OCI-LY7 (cell line): Measurements from ENCODE around the gene TNFRSF8. TPM values are rescaled to one million over a fixed set of nuclear protein-coding genes. Genes with fewer than 3 reads are reported as not detected.

ENCODE experiments used
- BruUV-seq: library from RNA; stranded (reverse); fragments of 400-500 nt; replicated peaks from 2 replicates; lab custom pipeline; 2021; lab: Mats Ljungman, UMichigan
- CTCF ChIA-PET: fragments of 300-600 bp; sonication (Branson Sonifier 250); formaldehyde crosslinking; loops from one replicate; lab custom pipeline; 2022; ENCODE audit warnings: antibody characterized with exemption; ENCODE audit not compliant: unreplicated experiment; lab: Charles Lee
- POLR2A ChIA-PET: fragments of 300-600 bp; sonication (Branson Sonifier 250); formaldehyde crosslinking; loops from one replicate; lab custom pipeline; 2022; ENCODE audit warnings: antibody characterized with exemption; lab: Charles Lee
- DNase-seq: peaks from one replicate; pipeline ENCODE4 v3.0.0-alpha.2; 2015; ENCODE audit warnings: low spot score
- H2AFZ ChIP-seq: fragments of 200-600 bp; sonication (generic), shearing (Covaris generic); 2 replicates; pipeline ENCODE4 v1.6.1; 2014; ENCODE audit warnings: mild to moderate bottlenecking, antibody characterized with exemption, low read length, moderate library complexity
- H3K27ac ChIP-seq: fragments of 200-600 bp; sonication (generic); 2 replicates; pipeline ENCODE4 v1.5.1; 2014; ENCODE audit warnings: mixed run types, low read depth, mild to moderate bottlenecking, moderate library complexity, low read length, inconsistent platforms; ENCODE audit not compliant: poor library complexity, severe bottlenecking
- H3K36me3 ChIP-seq: fragments of 200-600 bp; sonication (generic); 2 replicates; pipeline ENCODE4 v1.6.1; 2014; ENCODE audit warnings: mild to moderate bottlenecking, antibody characterized with exemption, low read length, moderate library complexity, mixed read lengths; ENCODE audit not compliant: insufficient read depth
- H3K4me1 ChIP-seq: fragments of 200-600 bp; sonication (generic); 2 replicates; pipeline ENCODE4 v1.5.1; 2014; ENCODE audit warnings: mild to moderate bottlenecking, low read length; ENCODE audit not compliant: insufficient read depth, poor library complexity, severe bottlenecking
- H3K4me2 ChIP-seq: fragments of 200-600 bp; sonication (generic); 2 replicates; pipeline ENCODE4 v1.6.1; 2014; ENCODE audit warnings: mild to moderate bottlenecking, low read length
- H3K4me3 ChIP-seq: fragments of 200-600 bp; sonication (generic); 2 replicates; pipeline ENCODE4 v1.5.1; 2014; ENCODE audit warnings: mild to moderate bottlenecking, low read depth, low read length; ENCODE audit not compliant: poor library complexity, severe bottlenecking
- H3K79me2 ChIP-seq: fragments of 200-600 bp; sonication (generic); 2 replicates; pipeline ENCODE4 v1.6.1; 2016; ENCODE audit warnings: low read depth, mild to moderate bottlenecking, low read length, moderate library complexity, mixed read lengths; ENCODE audit not compliant: insufficient read depth
- H3K9me2 ChIP-seq: fragments of 200-600 bp; sonication (generic); 2 replicates; pipeline ENCODE4 v1.6.1; 2016; ENCODE audit warnings: mild to moderate bottlenecking, low read length, mixed read lengths; ENCODE audit not compliant: insufficient read depth
- H3K9me3 ChIP-seq: fragments of 200-600 bp; sonication (generic); 2 replicates; pipeline ENCODE4 v1.6.1; 2014; ENCODE audit warnings: mild to moderate bottlenecking, mixed run types, low read length, mixed read lengths
- H4K20me1 ChIP-seq: fragments of 200-600 bp; sonication (generic); 2 replicates; pipeline ENCODE4 v1.6.1; 2014; ENCODE audit warnings: mild to moderate bottlenecking, antibody characterized with exemption, low read length, moderate library complexity, mixed read lengths; ENCODE audit not compliant: insufficient read depth
- CTCF ChIP-seq: fragments of 200-600 bp; sonication (generic); conservative IDR thresholded peaks from 2 replicates; pipeline ENCODE4 v1.5.1; 2014; ENCODE audit warnings: mild to moderate bottlenecking, antibody characterized with exemption, low read length, moderate library complexity, mixed read lengths
- EZH2phosphoT487 ChIP-seq: fragments of 200-600 bp; sonication (generic); IDR thresholded peaks from 2 replicates; pipeline ENCODE4 v1.6.1; 2018; ENCODE audit warnings: low read depth, borderline replicate concordance, mild to moderate bottlenecking, mixed run types, antibody characterized with exemption, low read length, moderate library complexity, mixed read lengths
- intact Hi-C: fragments of 100-400 bp; cut with micrococcal nuclease; formaldehyde crosslinking; loops from one replicate; pipeline ENCODE4 v1.10.0; 2022; ENCODE audit not compliant: unreplicated experiment
- total RNA-seq, 2 experiments: library from RNA; depleted of rRNA in 1 of 2; stranded (reverse); fragments of >200 nt in 1 of 2; shearing (Covaris generic) in 1 of 2; gene quantifications; 2 replicates each; pipeline ENCODE4 v1.2.3, GENCODE V29; 2014 to 2022

The TNFRSF8 gene
- total RNA-seq, 2 experiments from 2014 or later: 0.29 TPM; not detected in 1

- CTCF ChIA-PET: no interaction called here
- intact Hi-C loops: no loop called here
- Histone ChIP-seq H3K9me3 (no peaks in the 10 kb centered on the region), H3K36me3 (no peaks in the 10 kb centered on the region), H4K20me1 (no peaks in the 10 kb centered on the region), H3K4me1 (no peaks in the 10 kb centered on the region), H3K4me2 (no peak overlapping the region), H3K4me3 (no peak overlapping the region), H3K27ac (no peak overlapping the region), H3K9me2 (no peaks in the 10 kb centered on the region), H2AFZ (no peak overlapping the region), H3K79me2 (no peaks in the 10 kb centered on the region)
- TF ChIP-seq CTCF: no peak
- no peak for TF ChIP-seq EZH2phosphoT487
- no peak for DNase-seq
- BruUV-seq: no TSS peak
- POLR2A ChIA-PET: interaction anchor here (0.6 kb wide), 1 partner anchor 227 kb away, joined by 3 read pairs; no protein-coding TSS in a partner anchor
Observed at GRCh38 chr1:12112711-12113161, 49.6 kb downstream of the TNFRSF8 start.

GRCh38 chr1:12113433-12114339, 50.6 kb downstream of the TNFRSF8 start:
- H4K20me1 ChIP-seq: no peaks in the 10 kb centered on the region
- no TSS peak for BruUV-seq

More at GRCh38 chr1:12113433-12114339, 50.6 kb downstream of the TNFRSF8 start:
- Histone ChIP-seq H3K9me2 (no peaks in the 10 kb centered on the region), H3K4me3 (no peak overlapping the region), H3K9me3 (no peaks in the 10 kb centered on the region), H3K36me3 (no peaks in the 10 kb centered on the region), H3K4me1 (no peaks in the 10 kb centered on the region), H2AFZ (no peak overlapping the region), H3K79me2 (no peaks in the 10 kb centered on the region), H3K27ac (no peak overlapping the region), H3K4me2 (no peak overlapping the region)
- intact Hi-C loops: no loop called here
- DNase-seq: no peak
- TF ChIP-seq EZH2phosphoT487 (no peak), CTCF (no peak)
- ChIA-PET CTCF (interaction anchor here (1.0 kb wide), 1 partner anchor 33 kb away, joined by 3 read pairs; no protein-coding TSS in a partner anchor), POLR2A (interaction anchor here (0.6 to 1.0 kb wide), 2 partner anchors 12 to 226 kb away, joined by 3 to 4 read pairs; no protein-coding TSS in a partner anchor)
